ENCODE data around the gene GPD2.

GPD2 gene

DNA sequence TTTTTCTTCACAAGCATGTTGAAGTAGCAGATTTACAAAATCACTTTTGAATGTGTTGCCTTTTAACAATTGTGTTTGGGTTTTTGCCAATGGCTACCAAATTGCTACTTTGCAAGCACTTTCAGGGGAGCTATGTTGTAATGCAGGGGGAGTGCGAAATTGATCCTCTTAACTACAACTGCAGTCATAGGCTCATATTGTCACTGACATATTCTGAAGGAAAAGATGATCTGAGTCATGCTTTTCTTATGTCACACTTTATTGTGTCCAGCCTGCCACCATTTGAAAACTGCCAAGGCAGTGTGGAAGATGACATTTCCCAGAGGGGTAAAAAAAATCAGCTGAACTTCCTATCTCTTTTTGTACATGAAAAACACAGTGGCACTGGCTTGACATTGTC, 74.9 kb downstream of the GPD2 start (continued):
- TF ChIP-seq TOX (CRISPR knock-in tag; IDR thresholded peaks at IDR 0.05; ENCODE audit: borderline replicate concordance): no peak
- TF ChIP-seq, protein P1, sequence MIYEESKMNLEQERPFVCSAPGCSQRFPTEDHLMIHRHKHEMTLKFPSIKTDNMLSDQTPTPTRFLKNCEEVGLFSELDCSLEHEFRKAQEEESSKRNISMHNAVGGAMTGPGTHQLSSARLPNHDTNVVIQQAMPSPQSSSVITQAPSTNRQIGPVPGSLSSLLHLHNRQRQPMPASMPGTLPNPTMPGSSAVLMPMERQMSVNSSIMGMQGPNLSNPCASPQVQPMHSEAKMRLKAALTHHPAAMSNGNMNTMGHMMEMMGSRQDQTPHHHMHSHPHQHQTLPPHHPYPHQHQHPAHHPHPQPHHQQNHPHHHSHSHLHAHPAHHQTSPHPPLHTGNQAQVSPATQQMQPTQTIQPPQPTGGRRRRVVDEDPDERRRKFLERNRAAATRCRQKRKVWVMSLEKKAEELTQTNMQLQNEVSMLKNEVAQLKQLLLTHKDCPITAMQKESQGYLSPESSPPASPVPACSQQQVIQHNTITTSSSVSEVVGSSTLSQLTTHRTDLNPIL (CRISPR knock-in tag; IDR thresholded peaks at IDR 0.05; ENCODE audit: low read depth): no peak

DNA sequence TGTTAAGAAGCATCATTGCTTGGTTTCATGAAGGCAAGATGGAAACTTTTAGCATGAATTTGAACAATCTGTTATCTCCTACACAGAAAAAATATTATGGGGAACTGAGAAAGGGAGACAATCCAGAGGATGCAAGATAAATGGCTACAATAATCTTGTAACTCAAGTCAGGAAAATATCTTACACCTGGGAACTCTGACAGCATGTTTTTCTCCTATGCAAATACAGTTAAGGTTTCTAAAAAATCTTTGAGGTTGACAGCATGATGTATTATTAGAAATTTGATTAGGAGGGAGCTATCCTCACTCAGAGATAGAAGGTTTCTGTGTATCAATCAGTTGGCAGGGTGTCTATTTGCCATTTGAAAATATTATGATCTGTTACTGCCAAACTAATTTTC, 75.6 kb downstream of the GPD2 start:
- TF ChIP-seq, protein P2, sequence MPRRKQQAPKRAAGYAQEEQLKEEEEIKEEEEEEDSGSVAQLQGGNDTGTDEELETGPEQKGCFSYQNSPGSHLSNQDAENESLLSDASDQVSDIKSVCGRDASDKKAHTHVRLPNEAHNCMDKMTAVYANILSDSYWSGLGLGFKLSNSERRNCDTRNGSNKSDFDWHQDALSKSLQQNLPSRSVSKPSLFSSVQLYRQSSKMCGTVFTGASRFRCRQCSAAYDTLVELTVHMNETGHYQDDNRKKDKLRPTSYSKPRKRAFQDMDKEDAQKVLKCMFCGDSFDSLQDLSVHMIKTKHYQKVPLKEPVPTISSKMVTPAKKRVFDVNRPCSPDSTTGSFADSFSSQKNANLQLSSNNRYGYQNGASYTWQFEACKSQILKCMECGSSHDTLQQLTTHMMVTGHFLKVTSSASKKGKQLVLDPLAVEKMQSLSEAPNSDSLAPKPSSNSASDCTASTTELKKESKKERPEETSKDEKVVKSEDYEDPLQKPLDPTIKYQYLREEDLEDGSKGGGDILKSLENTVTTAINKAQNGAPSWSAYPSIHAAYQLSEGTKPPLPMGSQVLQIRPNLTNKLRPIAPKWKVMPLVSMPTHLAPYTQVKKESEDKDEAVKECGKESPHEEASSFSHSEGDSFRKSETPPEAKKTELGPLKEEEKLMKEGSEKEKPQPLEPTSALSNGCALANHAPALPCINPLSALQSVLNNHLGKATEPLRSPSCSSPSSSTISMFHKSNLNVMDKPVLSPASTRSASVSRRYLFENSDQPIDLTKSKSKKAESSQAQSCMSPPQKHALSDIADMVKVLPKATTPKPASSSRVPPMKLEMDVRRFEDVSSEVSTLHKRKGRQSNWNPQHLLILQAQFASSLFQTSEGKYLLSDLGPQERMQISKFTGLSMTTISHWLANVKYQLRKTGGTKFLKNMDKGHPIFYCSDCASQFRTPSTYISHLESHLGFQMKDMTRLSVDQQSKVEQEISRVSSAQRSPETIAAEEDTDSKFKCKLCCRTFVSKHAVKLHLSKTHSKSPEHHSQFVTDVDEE (CRISPR knock-in tag; IDR thresholded peaks at IDR 0.05): no peak
- TF ChIP-seq TOX (CRISPR knock-in tag; IDR thresholded peaks at IDR 0.05; ENCODE audit: borderline replicate concordance) (no peak), ZFP3 (CRISPR knock-in tag; IDR thresholded peaks at IDR 0.05) (no peak), BACH2 (CRISPR knock-in tag; IDR thresholded peaks at IDR 0.05; ENCODE audit: borderline replicate concordance) (no peak), OSR1 (CRISPR knock-in tag; IDR thresholded peaks at IDR 0.05) (no peak), RARB (CRISPR knock-in tag; IDR thresholded peaks at IDR 0.05) (no peak), ESRRG (CRISPR knock-in tag; IDR thresholded peaks at IDR 0.05) (no peak), ZNF565 (CRISPR knock-in tag; conservative IDR thresholded peaks at IDR 0.05; ENCODE audit: low read depth) (no peak), GLIS3 (CRISPR knock-in tag; IDR thresholded peaks at IDR 0.05) (no peak), ARNTL (CRISPR knock-in tag; IDR thresholded peaks at IDR 0.05; ENCODE audit: borderline replicate concordance, low read depth) (no peak), ZFP30 (CRISPR knock-in tag; IDR thresholded peaks at IDR 0.05) (no peak), ZNF70 (CRISPR knock-in tag; IDR thresholded peaks at IDR 0.05) (no peak), TCF4 (CRISPR knock-in tag; IDR thresholded peaks at IDR 0.05; ENCODE audit: borderline replicate concordance) (no peak)
- TF ChIP-seq, protein P3, sequence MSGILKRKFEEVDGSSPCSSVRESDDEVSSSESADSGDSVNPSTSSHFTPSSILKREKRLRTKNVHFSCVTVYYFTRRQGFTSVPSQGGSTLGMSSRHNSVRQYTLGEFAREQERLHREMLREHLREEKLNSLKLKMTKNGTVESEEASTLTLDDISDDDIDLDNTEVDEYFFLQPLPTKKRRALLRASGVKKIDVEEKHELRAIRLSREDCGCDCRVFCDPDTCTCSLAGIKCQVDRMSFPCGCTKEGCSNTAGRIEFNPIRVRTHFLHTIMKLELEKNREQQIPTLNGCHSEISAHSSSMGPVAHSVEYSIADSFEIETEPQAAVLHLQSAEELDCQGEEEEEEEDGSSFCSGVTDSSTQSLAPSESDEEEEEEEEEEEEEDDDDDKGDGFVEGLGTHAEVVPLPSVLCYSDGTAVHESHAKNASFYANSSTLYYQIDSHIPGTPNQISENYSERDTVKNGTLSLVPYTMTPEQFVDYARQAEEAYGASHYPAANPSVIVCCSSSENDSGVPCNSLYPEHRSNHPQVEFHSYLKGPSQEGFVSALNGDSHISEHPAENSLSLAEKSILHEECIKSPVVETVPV (CRISPR knock-in tag; IDR thresholded peaks at IDR 0.05): no peak
- TF ChIP-seq, protein P4, sequence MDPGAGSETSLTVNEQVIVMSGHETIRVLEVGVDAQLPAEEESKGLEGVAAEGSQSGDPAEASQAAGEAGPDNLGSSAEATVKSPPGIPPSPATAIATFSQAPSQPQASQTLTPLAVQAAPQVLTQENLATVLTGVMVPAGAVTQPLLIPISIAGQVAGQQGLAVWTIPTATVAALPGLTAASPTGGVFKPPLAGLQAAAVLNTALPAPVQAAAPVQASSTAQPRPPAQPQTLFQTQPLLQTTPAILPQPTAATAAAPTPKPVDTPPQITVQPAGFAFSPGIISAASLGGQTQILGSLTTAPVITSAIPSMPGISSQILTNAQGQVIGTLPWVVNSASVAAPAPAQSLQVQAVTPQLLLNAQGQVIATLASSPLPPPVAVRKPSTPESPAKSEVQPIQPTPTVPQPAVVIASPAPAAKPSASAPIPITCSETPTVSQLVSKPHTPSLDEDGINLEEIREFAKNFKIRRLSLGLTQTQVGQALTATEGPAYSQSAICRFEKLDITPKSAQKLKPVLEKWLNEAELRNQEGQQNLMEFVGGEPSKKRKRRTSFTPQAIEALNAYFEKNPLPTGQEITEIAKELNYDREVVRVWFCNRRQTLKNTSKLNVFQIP (CRISPR knock-in tag; IDR thresholded peaks at IDR 0.05; ENCODE audit: borderline replicate concordance, low read depth): no peak
- no peak for ATAC-seq

DNA sequence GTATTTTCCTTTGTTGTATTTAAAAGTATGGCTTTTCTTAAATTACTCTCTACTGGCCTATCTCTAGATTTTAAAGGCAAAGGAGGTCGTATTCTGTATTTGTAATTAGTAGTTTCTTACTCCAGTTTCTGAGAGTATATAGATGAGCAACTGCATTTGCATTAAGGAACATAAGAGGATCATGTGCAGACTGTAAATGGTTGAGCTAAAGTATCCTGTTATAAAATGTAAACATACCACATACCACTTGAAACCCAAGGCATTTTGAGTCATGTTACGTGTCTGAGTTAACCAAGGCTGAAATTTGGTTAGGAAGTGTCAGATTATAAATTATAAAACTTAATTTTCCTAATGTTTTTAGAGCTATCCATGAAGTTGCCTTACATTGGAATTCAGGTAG, 76.3 kb downstream of the GPD2 start:
- TF ChIP-seq, protein P2 (CRISPR knock-in tag; IDR thresholded peaks at IDR 0.05): no peak
- TF ChIP-seq CSDC2 (CRISPR knock-in tag; IDR thresholded peaks at IDR 0.05) (no peak), PPARA (CRISPR knock-in tag; IDR thresholded peaks at IDR 0.05; ENCODE audit: borderline replicate concordance) (no peak), ZFP30 (CRISPR knock-in tag; IDR thresholded peaks at IDR 0.05) (no peak), ZNF565 (CRISPR knock-in tag; conservative IDR thresholded peaks at IDR 0.05; ENCODE audit: low read depth) (no peak), RARB (CRISPR knock-in tag; IDR thresholded peaks at IDR 0.05) (no peak), ZNF70 (CRISPR knock-in tag; IDR thresholded peaks at IDR 0.05) (no peak), ZFP3 (CRISPR knock-in tag; IDR thresholded peaks at IDR 0.05) (no peak), TCF4 (CRISPR knock-in tag; IDR thresholded peaks at IDR 0.05; ENCODE audit: borderline replicate concordance) (no peak), SNAI2 (CRISPR knock-in tag; IDR thresholded peaks at IDR 0.05) (no peak), ZC3H10 (CRISPR knock-in tag; IDR thresholded peaks at IDR 0.05) (no peak), ZNF8 (CRISPR knock-in tag; IDR thresholded peaks at IDR 0.05) (no peak)
- TF ChIP-seq, protein P1 (CRISPR knock-in tag; IDR thresholded peaks at IDR 0.05; ENCODE audit: low read depth): no peak
- TF ChIP-seq, protein P5, sequence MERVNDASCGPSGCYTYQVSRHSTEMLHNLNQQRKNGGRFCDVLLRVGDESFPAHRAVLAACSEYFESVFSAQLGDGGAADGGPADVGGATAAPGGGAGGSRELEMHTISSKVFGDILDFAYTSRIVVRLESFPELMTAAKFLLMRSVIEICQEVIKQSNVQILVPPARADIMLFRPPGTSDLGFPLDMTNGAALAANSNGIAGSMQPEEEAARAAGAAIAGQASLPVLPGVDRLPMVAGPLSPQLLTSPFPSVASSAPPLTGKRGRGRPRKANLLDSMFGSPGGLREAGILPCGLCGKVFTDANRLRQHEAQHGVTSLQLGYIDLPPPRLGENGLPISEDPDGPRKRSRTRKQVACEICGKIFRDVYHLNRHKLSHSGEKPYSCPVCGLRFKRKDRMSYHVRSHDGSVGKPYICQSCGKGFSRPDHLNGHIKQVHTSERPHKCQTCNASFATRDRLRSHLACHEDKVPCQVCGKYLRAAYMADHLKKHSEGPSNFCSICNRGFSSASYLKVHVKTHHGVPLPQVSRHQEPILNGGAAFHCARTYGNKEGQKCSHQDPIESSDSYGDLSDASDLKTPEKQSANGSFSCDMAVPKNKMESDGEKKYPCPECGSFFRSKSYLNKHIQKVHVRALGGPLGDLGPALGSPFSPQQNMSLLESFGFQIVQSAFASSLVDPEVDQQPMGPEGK (CRISPR knock-in tag; IDR thresholded peaks at IDR 0.05; ENCODE audit: borderline replicate concordance): no peak
- TF ChIP-seq, protein P3 (CRISPR knock-in tag; IDR thresholded peaks at IDR 0.05): no peak
- no peak for ATAC-seq

All from SK-N-SH treated with all-trans-retinoic acid at 6 μM for 48 hours (cell line).